ENCODE results near the gene PRRC2A.

Gene PRRC2A

GRCh38 chr6:31620586-31621319, at the start of gene PRRC2A:
Gene PRRC2A (plus strand): TSS chr6:31620715. CDS start chr6:31622790, 2,075 bp downstream.
- DNase-seq (ENCODE audit: low read depth in 2 of 2), result peak; percentile 28 to 99

GRCh38 chr6:31572041-31572911, 48.2 kb upstream of the PRRC2A start, which contains the start of gene LTA:
Gene LTA (plus strand): TSS chr6:31572289. CDS start chr6:31572743, 454 bp downstream.
- no peak for DNase-seq (ENCODE audit: low read depth in 2 of 2)

- DNase-seq (ENCODE audit: low read depth in 2 of 2), result no peak
These were observed 47.0 kb upstream of the PRRC2A start for GRCh38 chr6:31573239-31574105.

- DNase-seq (ENCODE audit: low read depth in 2 of 2), result no peak
These were observed 46.1 kb upstream of the PRRC2A start for GRCh38 chr6:31574106-31575061.

- no peak for DNase-seq (ENCODE audit: low read depth in 2 of 2)
These were observed 45.1 kb upstream of the PRRC2A start, which contains the start of gene TNF for GRCh38 chr6:31575335-31575901. Gene TNF (plus strand): TSS chr6:31575565. CDS start chr6:31575742, 177 bp downstream.

- no peak for DNase-seq (ENCODE audit: low read depth in 2 of 2)
These were observed 44.4 kb upstream of the PRRC2A start for GRCh38 chr6:31575952-31576685.

- DNase-seq (ENCODE audit: low read depth in 2 of 2), result no peak
These were observed 43.5 kb upstream of the PRRC2A start for GRCh38 chr6:31576897-31577578.

- no peak for DNase-seq (ENCODE audit: low read depth in 2 of 2)
These were observed 42.9 kb upstream of the PRRC2A start for GRCh38 chr6:31577579-31577966.

GRCh38 chr6:31578184-31579118, 42.1 kb upstream of the PRRC2A start:
- DNase-seq (ENCODE audit: low read depth in 2 of 2), result no peak

- no peak for DNase-seq (ENCODE audit: low read depth in 2 of 2)
These were observed 41.4 kb upstream of the PRRC2A start for GRCh38 chr6:31579119-31579505.

GRCh38 chr6:31579546-31580437, 40.7 kb upstream of the PRRC2A start:
- no peak for DNase-seq (ENCODE audit: low read depth in 2 of 2)

GRCh38 chr6:31580438-31580740, 40.1 kb upstream of the PRRC2A start:
- no peak for DNase-seq (ENCODE audit: low read depth in 2 of 2)

GRCh38 chr6:31580807-31581433, 39.6 kb upstream of the PRRC2A start:
- DNase-seq (ENCODE audit: low read depth in 2 of 2), result peak; percentile 49 to 57

- DNase-seq (ENCODE audit: low read depth in 2 of 2), result no peak
These were observed 38.9 kb upstream of the PRRC2A start for GRCh38 chr6:31581434-31582229.

- DNase-seq (ENCODE audit: low read depth in 2 of 2), result no peak
These were observed 38.3 kb upstream of the PRRC2A start, which contains the start of gene LTB for GRCh38 chr6:31582230-31582643. Gene LTB (minus strand): TSS chr6:31582424. CDS start chr6:31582417, 7 bp downstream.
